IPS-NIHi7 (cell line): ENCODE measurements around the gene MOGAT3.
A peak's percentile ranks its signal among the peaks of the same experiment; 100 is the strongest.

ENCODE experiments used
- DNase-seq: peaks from one replicate; pipeline ENCODE4 v3.0.0; 2012; ENCODE audit warnings: mixed read lengths; ENCODE audit errors: extremely low spot score

Gene MOGAT3

GRCh38 chr7:101200862-101201599, at the start of gene MOGAT3:
Gene MOGAT3, minus strand, starts transcription at chr7:101201036. Its CDS starts 182 bp downstream, at chr7:101200854.
- no peak for DNase-seq

GRCh38 chr7:101250324-101250723, 49.5 kb upstream of the MOGAT3 start:
- DNase-seq = no peak

- DNase-seq = no peak
Measured at GRCh38 chr7:101248276-101248675, 47.4 kb upstream of the MOGAT3 start.

- DNase-seq = peak; percentile 96
Measured at GRCh38 chr7:101245147-101245668, 44.4 kb upstream of the MOGAT3 start.

- peak; percentile 89 for DNase-seq
Measured at GRCh38 chr7:101244375-101245146, 43.7 kb upstream of the MOGAT3 start, which contains the start of gene FIS1. Gene FIS1, minus strand, starts transcription at chr7:101245081. Its CDS starts 77 bp downstream, at chr7:101245004.

- DNase-seq = no peak
Measured at GRCh38 chr7:101243646-101244374, 43.0 kb upstream of the MOGAT3 start.

GRCh38 chr7:101241443-101242349, 40.9 kb upstream of the MOGAT3 start:
- no peak for DNase-seq

GRCh38 chr7:101241015-101241363, 40.2 kb upstream of the MOGAT3 start:
- DNase-seq = no peak

- DNase-seq = no peak
Measured at GRCh38 chr7:101240226-101241014, 39.6 kb upstream of the MOGAT3 start.

- DNase-seq = no peak
Measured at GRCh38 chr7:101239951-101240220, 39.0 kb upstream of the MOGAT3 start.

- no peak for DNase-seq
Measured at GRCh38 chr7:101239191-101239950, 38.5 kb upstream of the MOGAT3 start.

- DNase-seq = no peak
Measured at GRCh38 chr7:101238226-101239182, 37.7 kb upstream of the MOGAT3 start.

- no peak for DNase-seq
Measured at GRCh38 chr7:101237206-101238067, 36.6 kb upstream of the MOGAT3 start, which contains the start of gene CLDN15. Gene CLDN15, minus strand, starts transcription at chr7:101237802. Its CDS starts 221 bp downstream, at chr7:101237581.

GRCh38 chr7:101236292-101236835, 35.5 kb upstream of the MOGAT3 start:
- no peak for DNase-seq

- no peak for DNase-seq
Measured at GRCh38 chr7:101235522-101235921, 34.7 kb upstream of the MOGAT3 start.

- no peak for DNase-seq
Measured at GRCh38 chr7:101235050-101235449, 34.2 kb upstream of the MOGAT3 start.

- DNase-seq = no peak
Measured at GRCh38 chr7:101234636-101235035, 33.8 kb upstream of the MOGAT3 start.
